ENCODE measurements around the gene FYCO1. TPM values are rescaled to one million over a fixed set of nuclear protein-coding genes. Genes with fewer than 3 reads are reported as not detected.

Gene FYCO1
- total and polyA plus RNA-seq, 5 experiments from 2014 or later, result 1.7 to 28.4 (median 6.0) TPM

- Mint-ChIP-seq H3K36me3 (peaks cover 6 to 89% (median 67%) of the 10 kb centered on the region in 3 donors), H3K27me3 (no peaks in the 10 kb centered on the region), H3K4me1 (peaks cover 24 to 39% (median 37%) of the 10 kb centered on the region in 4 donors), H3K4me3 (no peak overlapping the region), H3K9me3 (no peaks in the 10 kb centered on the region), H3K27ac (peak overlapping the region in 4 of 10 donors; percentile 40 to 69 (median 54))
- no peak for DNase-seq
- ATAC-seq, result no peak
- POLR2A ChIA-PET, result no interaction called here
Measured at GRCh38 chr3:45954306-45954705, 41.3 kb downstream of the FYCO1 start.

GRCh38 chr3:45953536-45953935, 42.1 kb downstream of the FYCO1 start:
- Mint-ChIP-seq H3K36me3 (peaks cover 0 to 88% (median 62%) of the 10 kb centered on the region in 3 donors), H3K27me3 (no peaks in the 10 kb centered on the region), H3K9me3 (no peaks in the 10 kb centered on the region), H3K4me1 (peaks cover 24 to 44% (median 43%) of the 10 kb centered on the region in 4 donors), H3K4me3 (no peak overlapping the region), H3K27ac (peak overlapping the region in 3 of 10 donors; percentile 40 to 69 (median 60))
- DNase-seq (no peak), ATAC-seq (no peak)
- POLR2A ChIA-PET, result no interaction called here

GRCh38 chr3:45952456-45952855, 43.2 kb downstream of the FYCO1 start:
- DNase-seq, result no peak
- peaks cover 24 to 48% (median 44%) of the 10 kb centered on the region in 4 donors for H3K4me1 Mint-ChIP-seq
- POLR2A ChIA-PET, result interaction anchor here (0.5 kb wide), 1 partner anchor 26 kb away, joined by 3 read pairs; no protein-coding TSS in a partner anchor
- no peaks in the 10 kb centered on the region for H3K27me3 Mint-ChIP-seq
- peak overlapping the region in 7 of 10 donors; percentile 2 to 91 (median 44) for H3K27ac Mint-ChIP-seq
- H3K36me3 Mint-ChIP-seq, result peaks cover 0 to 88% (median 62%) of the 10 kb centered on the region in 3 donors
- no peaks in the 10 kb centered on the region for H3K9me3 Mint-ChIP-seq
- no peak overlapping the region for H3K4me3 Mint-ChIP-seq
- ATAC-seq, result no peak

GRCh38 chr3:45951946-45952345, 43.7 kb downstream of the FYCO1 start:
- H3K4me1 Mint-ChIP-seq, result peaks cover 24 to 52% (median 46%) of the 10 kb centered on the region in 4 donors
- peaks cover under 1 to 88% (median 62%) of the 10 kb centered on the region in 3 donors for H3K36me3 Mint-ChIP-seq
- H3K9me3 Mint-ChIP-seq, result no peaks in the 10 kb centered on the region
- peak overlapping the region in 9 of 10 donors; percentile 70 to 93 (median 88) for H3K27ac Mint-ChIP-seq
- no peak for DNase-seq
- POLR2A ChIA-PET, result interaction anchor here (0.5 to 1.9 kb wide), 3 partner anchors 11 to 43 kb away, joined by 3 to 12 read pairs (median 4); partner anchors contain the start of gene FYCO1
- no peaks in the 10 kb centered on the region for H3K27me3 Mint-ChIP-seq
- H3K4me3 Mint-ChIP-seq, result peak overlapping the region in 1 of 10 donors; percentile 38
- ATAC-seq, result no peak

GRCh38 chr3:45950686-45951600, 44.7 kb downstream of the FYCO1 start:
- peak overlapping the region in 8 of 10 donors; percentile 29 to 74 (median 58) for H3K4me3 Mint-ChIP-seq
- DNase-seq (peak in 6 of 10 donors; percentile 42 to 79 (median 60)), ATAC-seq (peak; percentile 89 to 96)
- H3K4me1 Mint-ChIP-seq, result peaks cover 24 to 61% (median 50%) of the 10 kb centered on the region in 4 donors
- POLR2A ChIA-PET, result interaction anchor here (0.7 to 2.0 kb wide), 10 partner anchors 10 to 118 kb away, joined by 3 to 12 read pairs (median 4); partner anchors contain the start of gene FYCO1
- no peaks in the 10 kb centered on the region for H3K9me3 Mint-ChIP-seq
- peaks cover 4 to 89% (median 65%) of the 10 kb centered on the region in 3 donors for H3K36me3 Mint-ChIP-seq
- H3K27ac Mint-ChIP-seq, result peak overlapping the region; percentile 70 to 93 (median 88)
- H3K27me3 Mint-ChIP-seq, result no peaks in the 10 kb centered on the region

GRCh38 chr3:45950131-45950530, 45.5 kb downstream of the FYCO1 start:
- ATAC-seq (no peak), DNase-seq (no peak)
- H3K4me3 Mint-ChIP-seq, result peak overlapping the region in 8 of 10 donors; percentile 19 to 74 (median 56)
- peaks cover 25 to 68% (median 54%) of the 10 kb centered on the region in 4 donors for H3K4me1 Mint-ChIP-seq
- H3K27me3 Mint-ChIP-seq, result no peaks in the 10 kb centered on the region
- peak overlapping the region; percentile 70 to 93 (median 88) for H3K27ac Mint-ChIP-seq
- H3K36me3 Mint-ChIP-seq, result peaks cover 4 to 87% (median 65%) of the 10 kb centered on the region in 3 donors
- POLR2A ChIA-PET, result interaction anchor here (0.7 to 2.0 kb wide), 9 partner anchors 9 to 119 kb away, joined by 3 to 12 read pairs (median 4); partner anchors contain the start of gene FYCO1
- no peaks in the 10 kb centered on the region for H3K9me3 Mint-ChIP-seq

- H3K9me3 Mint-ChIP-seq, result no peaks in the 10 kb centered on the region
- no peak for DNase-seq
- no peak for ATAC-seq
- H3K27ac Mint-ChIP-seq, result peak overlapping the region; percentile 27 to 93 (median 88)
- H3K4me1 Mint-ChIP-seq, result peaks cover 25 to 75% (median 59%) of the 10 kb centered on the region in 4 donors
- peak overlapping the region in 5 of 10 donors; percentile 24 to 61 (median 45) for H3K4me3 Mint-ChIP-seq
- H3K36me3 Mint-ChIP-seq, result peaks cover 4 to 83% (median 59%) of the 10 kb centered on the region in 3 donors
- H3K27me3 Mint-ChIP-seq, result no peaks in the 10 kb centered on the region
- POLR2A ChIA-PET, result interaction anchor here (1.6 to 2.0 kb wide), 2 partner anchors 116 to 119 kb away, joined by 6 to 9 read pairs; no protein-coding TSS in a partner anchor
Measured at GRCh38 chr3:45949432-45949831, 46.2 kb downstream of the FYCO1 start.

GRCh38 chr3:45948881-45949280, 46.7 kb downstream of the FYCO1 start:
- peak overlapping the region in 8 of 10 donors; percentile 27 to 89 (median 61) for H3K27ac Mint-ChIP-seq
- POLR2A ChIA-PET, result no interaction called here
- peak overlapping the region in 2 of 10 donors; percentile 22 to 61 for H3K4me3 Mint-ChIP-seq
- DNase-seq, result no peak
- H3K4me1 Mint-ChIP-seq, result peaks cover 23 to 76% (median 62%) of the 10 kb centered on the region in 4 donors
- peaks cover 4 to 78% (median 53%) of the 10 kb centered on the region in 3 donors for H3K36me3 Mint-ChIP-seq
- no peaks in the 10 kb centered on the region for H3K9me3 Mint-ChIP-seq
- H3K27me3 Mint-ChIP-seq, result no peaks in the 10 kb centered on the region
- no peak for ATAC-seq

- DNase-seq (peak in 1 of 10 donors; percentile 3), ATAC-seq (no peak)
- peak overlapping the region in 1 of 10 donors; percentile 22 for H3K4me3 Mint-ChIP-seq
- H3K9me3 Mint-ChIP-seq, result no peaks in the 10 kb centered on the region
- H3K27me3 Mint-ChIP-seq, result no peaks in the 10 kb centered on the region
- peaks cover 4 to 73% (median 52%) of the 10 kb centered on the region in 3 donors for H3K36me3 Mint-ChIP-seq
- peak overlapping the region in 2 of 10 donors; percentile 49 to 68 for H3K27ac Mint-ChIP-seq
- H3K4me1 Mint-ChIP-seq, result peaks cover 26 to 80% (median 67%) of the 10 kb centered on the region in 4 donors
- POLR2A ChIA-PET, result no interaction called here
Measured at GRCh38 chr3:45948311-45948781, 47.3 kb downstream of the FYCO1 start.

GRCh38 chr3:45947361-45947760, 48.3 kb downstream of the FYCO1 start:
- Mint-ChIP-seq H3K27ac (peak overlapping the region in 2 of 10 donors; percentile 52 to 68), H3K9me3 (no peaks in the 10 kb centered on the region), H3K27me3 (no peaks in the 10 kb centered on the region), H3K4me1 (peaks cover 32 to 86% (median 72%) of the 10 kb centered on the region in 4 donors), H3K4me3 (peak overlapping the region in 1 of 10 donors; percentile 30), H3K36me3 (peaks cover 4 to 63% (median 44%) of the 10 kb centered on the region in 3 donors)
- POLR2A ChIA-PET, result no interaction called here
- ATAC-seq, result no peak
- no peak for DNase-seq

- peak overlapping the region in 1 of 10 donors; percentile 15 for H3K4me3 Mint-ChIP-seq
- peaks cover 4 to 60% (median 39%) of the 10 kb centered on the region in 3 donors for H3K36me3 Mint-ChIP-seq
- DNase-seq, result no peak
- peaks cover 34 to 86% (median 72%) of the 10 kb centered on the region in 4 donors for H3K4me1 Mint-ChIP-seq
- POLR2A ChIA-PET, result no interaction called here
- ATAC-seq, result no peak
- no peaks in the 10 kb centered on the region for H3K27me3 Mint-ChIP-seq
- no peaks in the 10 kb centered on the region for H3K9me3 Mint-ChIP-seq
- H3K27ac Mint-ChIP-seq, result peak overlapping the region in 4 of 10 donors; percentile 26 to 74 (median 61)
Measured at GRCh38 chr3:45946875-45947274, 48.7 kb downstream of the FYCO1 start.

- Mint-ChIP-seq H3K4me1 (peaks cover 29 to 83% (median 69%) of the 10 kb centered on the region in 4 donors), H3K9me3 (no peaks in the 10 kb centered on the region), H3K4me3 (no peak overlapping the region), H3K36me3 (peaks cover 4 to 54% (median 34%) of the 10 kb centered on the region in 3 donors), H3K27ac (peak overlapping the region in 2 of 10 donors; percentile 41 to 74), H3K27me3 (no peaks in the 10 kb centered on the region)
- DNase-seq (peak in 1 of 10 donors; percentile 14), ATAC-seq (no peak)
- POLR2A ChIA-PET, result no interaction called here
Measured at GRCh38 chr3:45946307-45946706, 49.3 kb downstream of the FYCO1 start.
